Activated gamma-delta T cell treated with Interleukin-2 at 50 U/mL for 16 hours (primary cell): ENCODE measurements around the gene TAC4.

Experiments
- DNase-seq: peaks from one replicate; pipeline ENCODE4 v3.0.0-alpha.2; 2020

Gene TAC4

DNA sequence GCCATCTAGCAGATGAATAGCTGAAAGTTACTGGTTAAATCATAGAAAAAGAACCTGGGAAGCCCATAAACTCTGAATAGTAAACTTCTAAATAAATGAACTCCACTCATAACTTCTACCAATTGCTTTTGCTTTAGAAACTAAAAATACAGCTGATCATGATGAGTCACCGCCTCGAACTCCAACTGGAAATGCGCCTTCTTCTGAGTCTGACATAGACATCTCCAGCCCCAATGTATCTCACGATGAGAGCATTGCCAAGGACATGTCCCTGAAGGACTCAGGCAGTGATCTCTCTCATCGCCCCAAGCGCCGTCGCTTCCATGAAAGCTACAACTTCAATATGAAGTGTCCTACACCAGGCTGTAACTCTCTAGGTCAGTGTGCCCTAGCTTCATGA is 49.7 kb downstream of the TAC4 start:
- DNase-seq: no peak

DNA sequence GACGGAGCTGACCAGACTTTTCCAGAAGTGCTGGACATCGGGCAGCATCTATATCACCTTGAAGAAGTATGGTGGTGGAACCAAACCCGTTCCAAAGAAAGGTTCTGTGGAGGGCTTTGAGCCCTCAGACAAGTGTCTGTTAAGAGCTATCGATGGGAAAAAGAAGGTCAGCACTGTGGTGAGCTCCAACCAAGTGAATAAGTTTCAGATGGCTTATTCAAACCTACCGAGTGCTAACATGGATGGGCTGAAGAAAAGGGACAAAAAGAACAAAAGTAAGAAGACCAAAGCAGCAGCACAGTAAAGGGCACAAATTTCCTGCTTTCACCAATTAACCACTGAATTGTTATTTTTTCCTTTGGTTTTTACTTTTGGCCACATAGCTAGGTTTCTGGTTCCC is 52.5 kb downstream of the TAC4 start:
- DNase-seq: no peak

DNA sequence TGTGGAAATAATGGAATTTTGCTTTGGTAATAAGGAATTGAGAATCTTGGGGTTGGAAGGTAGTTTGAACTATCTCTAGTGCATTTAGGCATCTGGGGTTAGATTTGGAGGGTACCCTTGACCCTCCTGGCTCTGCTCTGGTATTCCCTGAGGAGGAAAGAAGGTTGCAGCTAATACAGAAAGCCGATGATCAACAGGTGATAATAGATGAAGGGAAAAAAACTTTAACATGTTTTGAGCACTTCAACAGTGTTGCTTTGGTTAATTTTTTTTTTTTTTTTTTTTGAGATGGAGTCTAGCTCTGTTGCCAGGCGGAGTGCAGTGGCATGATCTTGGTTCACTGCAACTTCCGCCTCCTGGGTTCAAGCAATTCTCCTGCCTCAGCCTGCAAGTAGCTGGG is 54.6 kb downstream of the TAC4 start:
- no peak for DNase-seq

DNA sequence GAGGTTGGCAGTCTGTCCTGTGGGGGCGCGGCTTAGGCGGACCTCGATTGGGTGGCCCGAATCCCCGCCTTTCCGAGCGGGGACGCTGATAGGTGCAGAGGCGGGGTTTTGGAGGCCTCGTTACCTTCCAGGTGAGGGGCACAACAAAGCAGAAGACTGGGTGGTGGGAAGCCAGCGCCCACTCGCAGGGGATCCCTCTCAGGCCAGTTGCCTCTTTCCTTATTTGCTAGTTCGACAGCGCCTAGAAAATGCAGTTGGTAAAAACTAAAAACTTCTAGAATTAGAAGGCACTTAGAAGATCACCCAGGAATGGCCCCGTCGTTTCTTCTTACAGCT is 58.7 kb downstream of the TAC4 start:
- no peak for DNase-seq

DNA sequence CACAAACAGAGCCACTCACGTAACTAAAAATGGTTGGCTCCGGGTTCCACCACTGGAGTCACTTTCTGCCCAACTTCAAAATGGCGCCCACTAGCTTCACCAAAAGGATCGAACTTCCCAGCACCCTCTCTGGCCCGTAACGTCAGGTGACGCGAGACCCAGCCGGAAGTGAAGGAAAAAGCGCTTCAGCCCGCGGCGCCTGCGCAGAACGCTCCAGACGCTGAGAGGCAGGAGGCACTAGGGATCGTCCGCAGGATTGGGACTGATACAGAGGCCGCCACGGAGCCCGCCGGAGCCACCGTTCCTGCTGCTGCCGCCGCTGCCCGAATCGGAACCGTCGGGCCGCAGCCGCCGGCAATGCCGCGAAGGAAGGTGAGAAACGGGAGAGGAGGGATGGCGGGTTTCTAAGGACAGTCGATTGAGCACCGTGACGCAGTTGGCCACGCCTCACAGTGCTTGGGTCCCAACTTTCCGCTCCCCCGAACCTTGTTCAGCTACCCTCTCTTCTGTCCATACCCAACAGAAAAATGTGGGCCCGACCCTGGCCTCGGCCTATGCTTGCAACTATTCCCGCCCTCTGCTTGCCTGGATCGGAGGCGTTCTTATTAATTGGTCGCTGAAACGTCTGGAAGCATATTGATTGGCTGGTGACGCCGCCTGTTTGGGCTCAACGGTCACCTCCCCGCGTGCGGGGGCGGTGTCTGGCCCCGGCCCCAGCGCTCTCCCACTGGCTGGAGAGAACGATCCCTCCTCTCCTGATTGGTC is 59.2 kb downstream of the TAC4 start, which contains the start of gene KAT7:
KAT7 (plus strand) TSS at position 204 of the 765 bp plus-strand sequence; CDS start at position 358, 154 bp downstream.
- peak; percentile 98 for DNase-seq
